ENCODE data around the gene AGBL4. TPM values are rescaled to one million over a fixed set of nuclear protein-coding genes. Genes with fewer than 3 reads are reported as not detected.
"Not testable (repeated sequence)": the region's sequence is repeated elsewhere in the genome, so short reads cannot be mapped to it uniquely, and the experiment has no call there.

AGBL4 gene
- total RNA-seq, 1 donor from 2014 or later: 0.16 TPM

- ATAC-seq (ENCODE audit: poor library complexity): no peak
- intact Hi-C loops (cut with DNase I): no loop called here
Observed at GRCh38 chr1:49339043-49339442, 684.7 kb downstream of the AGBL4 start.

GRCh38 chr1:49337251-49337650 is 686.5 kb downstream of the AGBL4 start:
- ATAC-seq (ENCODE audit: poor library complexity) (no peak), DNase-seq (no peak)
- intact Hi-C loops (cut with DNase I): no loop called here

More at GRCh38 chr1:49339043-49339442, 684.7 kb downstream of the AGBL4 start:
- no peak for DNase-seq

- no peak for ATAC-seq (ENCODE audit: poor library complexity)
- intact Hi-C loops (cut with DNase I): no loop called here
- no peak for DNase-seq
Observed at GRCh38 chr1:49333906-49334305, 689.8 kb downstream of the AGBL4 start.

GRCh38 chr1:49331066-49331852 is 692.5 kb downstream of the AGBL4 start:
- no peak for DNase-seq
- intact Hi-C loops (cut with DNase I): no loop called here
- no peak for ATAC-seq (ENCODE audit: poor library complexity)

GRCh38 chr1:49323925-49324540 is 699.7 kb downstream of the AGBL4 start:
- DNase-seq: no peak
- ATAC-seq (ENCODE audit: poor library complexity): no peak
- intact Hi-C loops (cut with DNase I): no loop called here

- ATAC-seq (ENCODE audit: poor library complexity); DNase-seq; intact Hi-C loops (cut with DNase I): not testable (repeated sequence)
Observed at GRCh38 chr1:49320493-49320892, 703.3 kb downstream of the AGBL4 start.

- DNase-seq: no peak
- intact Hi-C loops (cut with DNase I): no loop called here
- ATAC-seq (ENCODE audit: poor library complexity): no peak
Observed at GRCh38 chr1:49319426-49319963, 704.3 kb downstream of the AGBL4 start.

GRCh38 chr1:49318218-49318617 is 705.5 kb downstream of the AGBL4 start:
- intact Hi-C loops (cut with DNase I): no loop called here
- DNase-seq (no peak), ATAC-seq (ENCODE audit: poor library complexity) (no peak)

- intact Hi-C loops (cut with DNase I): no loop called here
- no peak for DNase-seq
- ATAC-seq (ENCODE audit: poor library complexity): no peak
Observed at GRCh38 chr1:49307457-49307856, 716.3 kb downstream of the AGBL4 start.

- intact Hi-C loops (cut with DNase I): no loop called here
- ATAC-seq (ENCODE audit: poor library complexity) (no peak), DNase-seq (no peak)
Observed at GRCh38 chr1:49306507-49307070, 717.2 kb downstream of the AGBL4 start.

- intact Hi-C loops (cut with DNase I): not testable (repeated sequence)
Observed at GRCh38 chr1:49302400-49302799, 721.4 kb downstream of the AGBL4 start.

GRCh38 chr1:49298304-49298703 is 725.5 kb downstream of the AGBL4 start:
- intact Hi-C loops (cut with DNase I): no loop called here
- ATAC-seq (ENCODE audit: poor library complexity) (no peak), DNase-seq (peak; percentile 52)

More at GRCh38 chr1:49302400-49302799, 721.4 kb downstream of the AGBL4 start:
- DNase-seq; ATAC-seq (ENCODE audit: poor library complexity): not testable (repeated sequence)

GRCh38 chr1:49297783-49298182 is 726.0 kb downstream of the AGBL4 start:
- intact Hi-C loops (cut with DNase I): no loop called here
- DNase-seq: no peak
- ATAC-seq (ENCODE audit: poor library complexity): no peak

GRCh38 chr1:49294539-49294938 is 729.2 kb downstream of the AGBL4 start:
- ATAC-seq (ENCODE audit: poor library complexity) (no peak), DNase-seq (no peak)
- intact Hi-C loops (cut with DNase I): no loop called here

- DNase-seq (peak; percentile 42), ATAC-seq (ENCODE audit: poor library complexity) (peak; percentile 38)
- intact Hi-C loops (cut with DNase I): no loop called here
Observed at GRCh38 chr1:49293016-49293415, 730.7 kb downstream of the AGBL4 start.

GRCh38 chr1:49257211-49258049 is 766.3 kb downstream of the AGBL4 start:
- DNase-seq; ATAC-seq (ENCODE audit: poor library complexity); intact Hi-C loops (cut with DNase I): not testable (repeated sequence)

GRCh38 chr1:49252917-49253316 is 770.8 kb downstream of the AGBL4 start:
- no peak for DNase-seq
- intact Hi-C loops (cut with DNase I): no loop called here
- no peak for ATAC-seq (ENCODE audit: poor library complexity)

GRCh38 chr1:49251019-49251784 is 772.6 kb downstream of the AGBL4 start:
- intact Hi-C loops (cut with DNase I): no loop called here
- no peak for ATAC-seq (ENCODE audit: poor library complexity)
- DNase-seq: no peak
